Breast epithelium (tissue), 4 donors: ENCODE data around the gene H2AZ2. TPM values are rescaled to one million over a fixed set of nuclear protein-coding genes. Genes with fewer than 3 reads are reported as not detected.

Experiments used
- DNase-seq, 2 donors: peaks; one replicate each; pipeline ENCODE4 v3.0.0-alpha.2; 2019; ENCODE audit warnings: low spot score in 2 of 2
- H3K27ac ChIP-seq, 2 donors: fragments of 200-600 bp; sonication (generic) in 1 of 2; one replicate each; pipeline ENCODE4 v1.5.1; 2016 to 2019; ENCODE audit warnings: mild to moderate bottlenecking in 1 of 2
- H3K27me3 ChIP-seq, 2 donors: fragments of 200-600 bp; sonication (generic) in 1 of 2; one replicate each; pipeline versions ENCODE4 v1.5.1 to v1.6.0; 2017 to 2019; ENCODE audit warnings: control low read depth in 1 of 2, mild to moderate bottlenecking in 1 of 2
- H3K36me3 ChIP-seq: fragments of 200-600 bp; one replicate; pipeline ENCODE4 v1.5.1; 2019
- H3K4me1 ChIP-seq, 2 donors: fragments of 200-600 bp; sonication (generic); one replicate each; pipeline ENCODE4 v1.5.1; 2016 to 2019; ENCODE audit warnings: control low read depth in 1 of 2
- H3K4me3 ChIP-seq, 3 donors: fragments of 200-600 bp; sonication (generic); 1 replicate in 2 of 3; 2 replicates in 1 of 3; pipeline ENCODE4 v1.5.1; 2016 to 2019; ENCODE audit warnings: mild to moderate bottlenecking in 3 of 3, moderate library complexity in 2 of 3
- H3K9me3 ChIP-seq, 2 donors: fragments of 200-600 bp; sonication (generic) in 1 of 2; one replicate each; pipeline ENCODE4 v1.5.1; 2016 to 2019; ENCODE audit warnings: control low read depth in 1 of 2
- POLR2A ChIP-seq: fragments of 450-650 bp; IDR thresholded peaks from one replicate; pipeline ENCODE4 v1.6.1; 2016; ENCODE audit warnings: antibody characterized with exemption, mild to moderate bottlenecking, moderate library complexity
- POLR2AphosphoS5 ChIP-seq, 3 donors: sonication (generic); formaldehyde crosslinking; IDR thresholded peaks; one replicate each; pipeline ENCODE4 v1.6.1; 2017; ENCODE audit warnings: antibody characterized with exemption in 3 of 3
- intact Hi-C: fragments of 100-400 bp; cut with DNase I; formaldehyde crosslinking; loops from one replicate; pipeline ENCODE4 v1.15.1; 2023; ENCODE audit warnings: low total_unique reads
- total RNA-seq, 3 donors: library from RNA; depleted of rRNA; stranded (reverse); fragments of >200 nt; gene quantifications; one replicate each; pipeline ENCODE4 v1.1.0, GENCODE V29; 2016
- TF ChIP-seq, protein P1 (sequence below), 3 donors: fragments of 450-650 bp; IDR thresholded peaks; one replicate each; pipeline ENCODE4 v1.5.1; 2016 to 2017; ENCODE audit warnings: antibody characterized with exemption in 3 of 3, mild to moderate bottlenecking in 3 of 3, moderate library complexity in 3 of 3

Gene H2AZ2
- total RNA-seq, 3 donors from 2014 or later, result 110 to 140 (median 115) TPM

DNA sequence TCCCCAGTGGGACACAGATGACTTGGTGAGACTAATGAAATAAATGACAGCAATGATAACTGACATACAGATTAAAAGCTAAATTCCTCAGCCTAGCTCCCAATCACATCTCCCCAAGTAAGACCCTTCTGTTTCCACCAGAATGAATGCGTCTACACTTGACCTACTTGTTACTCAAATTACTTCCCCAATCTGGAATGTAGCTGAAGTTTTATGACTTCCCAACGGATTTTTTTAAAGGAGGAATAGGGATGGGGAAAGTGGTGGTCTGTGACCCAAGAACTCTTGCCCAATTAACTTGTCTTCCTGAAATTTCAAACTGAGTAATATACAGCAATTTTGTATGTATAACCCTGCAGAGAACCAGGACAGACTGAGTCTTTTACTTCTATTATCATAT, 9.1 kb downstream of the H2AZ2 start:
- intact Hi-C loops, result no loop called here
- Histone ChIP-seq H3K27ac (no peak overlapping the region), H3K27me3 (no peaks in the 10 kb centered on the region), H3K4me3 (no peak overlapping the region), H3K4me1 (no peaks in the 10 kb centered on the region), H3K9me3 (no peaks in the 10 kb centered on the region), H3K36me3 (no peaks in the 10 kb centered on the region)
- DNase-seq, result no peak
- no peak for TF ChIP-seq POLR2A
- TF ChIP-seq, protein P1, sequence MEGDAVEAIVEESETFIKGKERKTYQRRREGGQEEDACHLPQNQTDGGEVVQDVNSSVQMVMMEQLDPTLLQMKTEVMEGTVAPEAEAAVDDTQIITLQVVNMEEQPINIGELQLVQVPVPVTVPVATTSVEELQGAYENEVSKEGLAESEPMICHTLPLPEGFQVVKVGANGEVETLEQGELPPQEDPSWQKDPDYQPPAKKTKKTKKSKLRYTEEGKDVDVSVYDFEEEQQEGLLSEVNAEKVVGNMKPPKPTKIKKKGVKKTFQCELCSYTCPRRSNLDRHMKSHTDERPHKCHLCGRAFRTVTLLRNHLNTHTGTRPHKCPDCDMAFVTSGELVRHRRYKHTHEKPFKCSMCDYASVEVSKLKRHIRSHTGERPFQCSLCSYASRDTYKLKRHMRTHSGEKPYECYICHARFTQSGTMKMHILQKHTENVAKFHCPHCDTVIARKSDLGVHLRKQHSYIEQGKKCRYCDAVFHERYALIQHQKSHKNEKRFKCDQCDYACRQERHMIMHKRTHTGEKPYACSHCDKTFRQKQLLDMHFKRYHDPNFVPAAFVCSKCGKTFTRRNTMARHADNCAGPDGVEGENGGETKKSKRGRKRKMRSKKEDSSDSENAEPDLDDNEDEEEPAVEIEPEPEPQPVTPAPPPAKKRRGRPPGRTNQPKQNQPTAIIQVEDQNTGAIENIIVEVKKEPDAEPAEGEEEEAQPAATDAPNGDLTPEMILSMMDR (IDR thresholded peaks at IDR 0.05), result no peak
- no peak for TF ChIP-seq POLR2AphosphoS5 (IDR thresholded peaks at IDR 0.05)

DNA sequence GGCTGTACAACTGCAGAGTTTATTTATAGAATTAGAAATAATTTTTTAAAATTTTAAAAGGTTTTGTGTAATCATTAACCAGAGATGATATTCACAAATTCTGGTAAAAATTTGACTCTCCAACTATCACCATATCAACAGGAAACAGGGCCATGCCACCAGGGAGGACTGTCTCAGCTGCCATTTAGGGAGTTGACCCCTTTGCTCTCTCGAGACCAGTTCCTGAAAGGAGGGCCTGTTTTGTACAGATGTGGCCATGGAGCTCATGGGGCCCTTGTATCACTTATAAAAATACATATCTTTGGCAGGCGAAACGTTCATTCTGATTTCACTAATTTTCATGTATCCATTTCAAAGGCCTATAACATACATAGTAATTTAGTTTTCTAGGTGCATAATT, 20.3 kb downstream of the H2AZ2 start:
- H3K9me3 ChIP-seq, result no peaks in the 10 kb centered on the region
- no peaks in the 10 kb centered on the region for H3K27me3 ChIP-seq
- no peak for DNase-seq
- H3K4me3 ChIP-seq, result no peak overlapping the region
- H3K36me3 ChIP-seq, result no peaks in the 10 kb centered on the region
- no peaks in the 10 kb centered on the region for H3K4me1 ChIP-seq
- intact Hi-C loops, result no loop called here
- no peak overlapping the region for H3K27ac ChIP-seq
- TF ChIP-seq POLR2AphosphoS5 (IDR thresholded peaks at IDR 0.05) (no peak), POLR2A (no peak)
- TF ChIP-seq, protein P1 (IDR thresholded peaks at IDR 0.05), result no peak

GRCh38 chr7:44824894-44825526, 22.9 kb downstream of the H2AZ2 start:
- H3K27ac ChIP-seq, result no peak overlapping the region
- no peaks in the 10 kb centered on the region for H3K9me3 ChIP-seq
- no peak for DNase-seq
- H3K27me3 ChIP-seq, result no peaks in the 10 kb centered on the region
- H3K4me3 ChIP-seq, result no peak overlapping the region
- intact Hi-C loops, result no loop called here
- TF ChIP-seq POLR2A, result no peak
- TF ChIP-seq POLR2AphosphoS5 (IDR thresholded peaks at IDR 0.05), result no peak
- TF ChIP-seq, protein P1 (IDR thresholded peaks at IDR 0.05), result no peak
- H3K4me1 ChIP-seq, result no peaks in the 10 kb centered on the region
- H3K36me3 ChIP-seq, result no peaks in the 10 kb centered on the region

DNA sequence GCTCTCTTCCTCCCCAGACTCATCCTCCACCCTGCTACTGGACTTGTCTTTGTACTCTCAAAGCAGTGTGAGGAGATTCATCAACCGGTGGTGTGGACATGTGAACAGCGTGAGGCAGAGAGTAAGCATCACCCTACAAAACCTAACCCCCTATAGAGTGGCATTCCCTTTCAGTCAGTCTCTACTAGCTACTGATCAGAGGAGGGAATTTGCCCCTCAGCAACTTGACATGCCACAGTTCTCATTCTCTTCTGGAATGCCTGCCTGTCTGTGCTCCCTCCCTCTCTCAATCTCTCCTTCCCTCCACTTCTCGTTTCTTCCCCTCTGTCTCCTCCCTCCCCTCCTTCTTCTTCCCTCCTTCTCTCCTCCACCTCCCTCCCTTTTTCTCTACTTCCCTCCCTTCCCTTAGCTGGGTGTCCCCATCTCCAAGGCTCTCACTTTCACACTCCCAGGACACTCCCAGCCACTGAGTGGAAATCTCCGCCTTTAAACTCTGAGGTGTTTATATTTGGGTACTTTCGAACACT, 24.6 kb downstream of the H2AZ2 start:
- Histone ChIP-seq H3K27me3 (no peaks in the 10 kb centered on the region), H3K27ac (no peak overlapping the region), H3K4me1 (no peaks in the 10 kb centered on the region), H3K36me3 (no peaks in the 10 kb centered on the region), H3K4me3 (no peak overlapping the region), H3K9me3 (no peaks in the 10 kb centered on the region)
- no peak for DNase-seq
- intact Hi-C loops, result no loop called here
- TF ChIP-seq POLR2AphosphoS5 (IDR thresholded peaks at IDR 0.05) (no peak), POLR2A (no peak)
- TF ChIP-seq, protein P1 (IDR thresholded peaks at IDR 0.05), result no peak

DNA sequence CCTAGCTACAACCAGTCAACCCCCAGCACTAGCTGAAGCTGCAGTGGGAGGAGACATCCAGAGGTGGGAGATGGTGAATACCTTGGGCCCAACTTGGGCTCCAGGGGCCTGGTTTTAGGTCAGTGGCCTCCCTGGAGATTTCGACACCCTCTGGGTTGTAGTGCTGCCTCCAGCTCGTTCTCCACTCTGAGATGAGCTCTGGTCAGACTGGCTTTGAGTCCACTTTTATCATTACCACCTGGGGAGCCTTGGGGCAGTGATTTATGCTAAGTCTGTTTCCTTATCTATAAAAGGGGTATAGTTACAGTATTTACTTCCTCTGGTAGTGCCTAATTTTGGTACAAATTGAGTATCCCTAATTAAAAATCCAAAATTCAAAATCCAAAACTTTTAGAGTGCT, 28.6 kb downstream of the H2AZ2 start:
- Histone ChIP-seq H3K27me3 (no peaks in the 10 kb centered on the region), H3K4me3 (no peak overlapping the region), H3K9me3 (no peaks in the 10 kb centered on the region), H3K4me1 (no peaks in the 10 kb centered on the region), H3K27ac (no peak overlapping the region), H3K36me3 (no peaks in the 10 kb centered on the region)
- intact Hi-C loops, result no loop called here
- TF ChIP-seq POLR2AphosphoS5 (IDR thresholded peaks at IDR 0.05), result no peak
- TF ChIP-seq POLR2A, result no peak
- TF ChIP-seq, protein P1 (IDR thresholded peaks at IDR 0.05), result no peak
- no peak for DNase-seq
